ENCODE data around the gene TMEM200A.

The TMEM200A gene

GRCh38 chr6:130423044-130423443 is 57.2 kb downstream of the TMEM200A start:
- DNase-seq (ENCODE audit: low read depth in 3 of 3): no peak

GRCh38 chr6:130424710-130425109 is 58.9 kb downstream of the TMEM200A start:
- DNase-seq (ENCODE audit: low read depth in 3 of 3): no peak

- no peak for DNase-seq (ENCODE audit: low read depth in 3 of 3)
These were observed 59.7 kb downstream of the TMEM200A start for GRCh38 chr6:130425537-130425936.

- no peak for DNase-seq (ENCODE audit: low read depth in 3 of 3)
These were observed 60.4 kb downstream of the TMEM200A start for GRCh38 chr6:130426066-130426721.

GRCh38 chr6:130431346-130431852 is 65.6 kb downstream of the TMEM200A start:
- DNase-seq (ENCODE audit: low read depth in 3 of 3): no peak

- no peak for DNase-seq (ENCODE audit: low read depth in 3 of 3)
These were observed 67.0 kb downstream of the TMEM200A start for GRCh38 chr6:130432838-130433237.

GRCh38 chr6:130434174-130434873 is 68.5 kb downstream of the TMEM200A start:
- DNase-seq (ENCODE audit: low read depth in 3 of 3): no peak

GRCh38 chr6:130435181-130435580 is 69.4 kb downstream of the TMEM200A start:
- DNase-seq (ENCODE audit: low read depth in 3 of 3): no peak

- DNase-seq (ENCODE audit: low read depth in 3 of 3): no peak
These were observed 72.1 kb downstream of the TMEM200A start for GRCh38 chr6:130437961-130438360.

- no peak for DNase-seq (ENCODE audit: low read depth in 3 of 3)
These were observed 81.6 kb downstream of the TMEM200A start for GRCh38 chr6:130447374-130447773.

GRCh38 chr6:130452336-130452735 is 86.5 kb downstream of the TMEM200A start:
- DNase-seq (ENCODE audit: low read depth in 3 of 3): no peak

- DNase-seq (ENCODE audit: low read depth in 3 of 3): no peak
These were observed 87.4 kb downstream of the TMEM200A start for GRCh38 chr6:130453230-130453629.

GRCh38 chr6:130457605-130458004 is 91.8 kb downstream of the TMEM200A start:
- no peak for DNase-seq (ENCODE audit: low read depth in 3 of 3)

- DNase-seq (ENCODE audit: low read depth in 3 of 3): no peak
These were observed 93.5 kb downstream of the TMEM200A start for GRCh38 chr6:130459316-130459715.

- no peak for DNase-seq (ENCODE audit: low read depth in 3 of 3)
These were observed 95.1 kb downstream of the TMEM200A start for GRCh38 chr6:130460934-130461333.

- no peak for DNase-seq (ENCODE audit: low read depth in 3 of 3)
These were observed 100.4 kb downstream of the TMEM200A start for GRCh38 chr6:130466052-130466747.

GRCh38 chr6:130466748-130467061 is 100.9 kb downstream of the TMEM200A start:
- no peak for DNase-seq (ENCODE audit: low read depth in 3 of 3)

GRCh38 chr6:130467146-130468050 is 101.6 kb downstream of the TMEM200A start:
- no peak for DNase-seq (ENCODE audit: low read depth in 3 of 3)

GRCh38 chr6:130470766-130471165 is 104.9 kb downstream of the TMEM200A start:
- no peak for DNase-seq (ENCODE audit: low read depth in 3 of 3)

- peak in 1 of 3 experiments; percentile 6 for DNase-seq (ENCODE audit: low read depth in 3 of 3)
These were observed 108.1 kb downstream of the TMEM200A start for GRCh38 chr6:130473886-130474285.

GRCh38 chr6:130482645-130483390 is 117.0 kb downstream of the TMEM200A start:
- DNase-seq (ENCODE audit: low read depth in 3 of 3): no peak
